ENCODE results near the gene TFAP2B.

DNA sequence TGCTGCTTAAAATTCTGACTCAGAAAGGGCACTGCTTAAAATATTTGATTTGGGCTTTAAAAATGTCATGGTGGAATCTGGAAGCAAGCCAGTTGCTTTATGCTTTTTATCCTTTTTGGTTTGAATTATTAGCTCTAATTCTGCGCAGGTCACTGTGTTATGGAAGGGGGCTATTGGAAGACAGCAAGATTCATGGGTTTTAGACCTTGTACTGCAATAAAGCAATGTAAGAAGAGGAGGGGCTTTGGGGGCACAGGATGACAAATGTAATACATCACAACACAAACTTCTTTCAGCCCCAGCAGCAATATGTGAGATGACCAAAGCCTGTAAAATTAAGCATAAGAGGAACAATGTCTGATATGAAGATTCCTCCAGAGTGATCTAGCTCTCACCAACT is 68.4 kb downstream of the TFAP2B start:
- TF ChIP-seq POLR2A (IDR thresholded peaks at IDR 0.05; ENCODE audit: low read length) (no peak), GATA1 (IDR thresholded peaks at IDR 0.05; ENCODE audit: low read depth, low read length) (no peak)

Measured in erythroblast (primary cell).